ENCODE measurements around the gene GPHN.

GRCh38 chr14:66842911-66843512, 335.1 kb downstream of the GPHN start:
- no peak for TF ChIP-seq CTCF (IDR thresholded peaks at IDR 0.05)
- TF ChIP-seq POLR2A (IDR thresholded peaks at IDR 0.05): no peak

All from Peyer's patch (tissue), 4 donors.